Uterus (tissue), 4 donors: ENCODE measurements around the gene THBD. TPM values are rescaled to one million over a fixed set of nuclear protein-coding genes. Genes with fewer than 3 reads are reported as not detected.

Experiments used
- DNase-seq, 2 donors: peaks; one replicate each; pipeline ENCODE4 v3.0.0-alpha.2; 2019 to 2020
- H3K27ac ChIP-seq, 2 donors: fragments of 200-600 bp; sonication (generic); 1 replicate in 1 of 2; 2 replicates in 1 of 2; pipeline ENCODE4 v1.5.1; 2016 to 2018
- H3K27me3 ChIP-seq, 2 donors: fragments of 200-600 bp; sonication (generic); one replicate each; pipeline ENCODE4 v1.5.1; 2018 to 2019; ENCODE audit warnings: control low read depth in 1 of 2
- H3K36me3 ChIP-seq, 2 donors: fragments of 200-600 bp; sonication (generic); one replicate each; pipeline ENCODE4 v1.5.1; 2019; ENCODE audit warnings: control low read depth in 1 of 2
- H3K4me1 ChIP-seq, 2 donors: fragments of 200-600 bp; sonication (generic); one replicate each; pipeline ENCODE4 v1.5.1; 2018 to 2019; ENCODE audit warnings: control low read depth in 1 of 2
- H3K4me3 ChIP-seq, 2 donors: fragments of 200-600 bp; sonication (generic); 1 replicate in 1 of 2; 2 replicates in 1 of 2; pipeline ENCODE4 v1.5.1; 2018 to 2019; ENCODE audit warnings: mild to moderate bottlenecking in 1 of 2
- H3K9me3 ChIP-seq, 2 donors: fragments of 200-600 bp; sonication (generic); one replicate each; pipeline ENCODE4 v1.5.1; 2019; ENCODE audit warnings: control low read depth in 1 of 2
- POLR2A ChIP-seq, 2 donors: fragments of 450-650 bp; IDR thresholded peaks; one replicate each; pipeline ENCODE4 v1.6.1; 2016; ENCODE audit warnings: antibody characterized with exemption in 2 of 2, mild to moderate bottlenecking in 1 of 2, moderate library complexity in 1 of 2
- intact Hi-C: fragments of 100-400 bp; cut with DNase I; formaldehyde crosslinking; loops from one replicate; pipeline ENCODE4 v1.15.1; 2023; ENCODE audit warnings: low total_unique reads
- total RNA-seq, 4 donors: library from RNA; depleted of rRNA in 3 of 4; stranded (reverse); fragments of >200 nt in 3 of 4; gene quantifications; one replicate each; pipeline versions ENCODE4 v1.1.0 to v1.2.4, GENCODE V29; 2014 to 2023
- TF ChIP-seq, protein P1 (sequence below), 4 experiments: fragments of 200-600 bp in 2 of 4; fragments of 450-650 bp in 2 of 4; sonication (generic) in 2 of 4; IDR thresholded peaks; one replicate each; pipeline ENCODE4 v1.5.1; 2016 to 2019; ENCODE audit warnings: antibody characterized with exemption in 4 of 4, mild to moderate bottlenecking in 2 of 4, moderate library complexity in 1 of 4
- donor health status: DM: yes; HTN: yes; CAD: no.

The THBD gene
- total RNA-seq, 4 donors from 2014 or later = 8.6 to 42.6 (median 28.4) TPM

GRCh38 chr20:23024701-23025100 lies 24.8 kb downstream of the THBD start:
- DNase-seq = no peak
- Histone ChIP-seq H3K4me3 (no peak overlapping the region), H3K9me3 (no peaks in the 10 kb centered on the region), H3K27me3 (no peaks in the 10 kb centered on the region), H3K36me3 (no peaks in the 10 kb centered on the region), H3K4me1 (no peaks in the 10 kb centered on the region), H3K27ac (no peak overlapping the region)
- intact Hi-C loops = no loop called here
- TF ChIP-seq, protein P1, sequence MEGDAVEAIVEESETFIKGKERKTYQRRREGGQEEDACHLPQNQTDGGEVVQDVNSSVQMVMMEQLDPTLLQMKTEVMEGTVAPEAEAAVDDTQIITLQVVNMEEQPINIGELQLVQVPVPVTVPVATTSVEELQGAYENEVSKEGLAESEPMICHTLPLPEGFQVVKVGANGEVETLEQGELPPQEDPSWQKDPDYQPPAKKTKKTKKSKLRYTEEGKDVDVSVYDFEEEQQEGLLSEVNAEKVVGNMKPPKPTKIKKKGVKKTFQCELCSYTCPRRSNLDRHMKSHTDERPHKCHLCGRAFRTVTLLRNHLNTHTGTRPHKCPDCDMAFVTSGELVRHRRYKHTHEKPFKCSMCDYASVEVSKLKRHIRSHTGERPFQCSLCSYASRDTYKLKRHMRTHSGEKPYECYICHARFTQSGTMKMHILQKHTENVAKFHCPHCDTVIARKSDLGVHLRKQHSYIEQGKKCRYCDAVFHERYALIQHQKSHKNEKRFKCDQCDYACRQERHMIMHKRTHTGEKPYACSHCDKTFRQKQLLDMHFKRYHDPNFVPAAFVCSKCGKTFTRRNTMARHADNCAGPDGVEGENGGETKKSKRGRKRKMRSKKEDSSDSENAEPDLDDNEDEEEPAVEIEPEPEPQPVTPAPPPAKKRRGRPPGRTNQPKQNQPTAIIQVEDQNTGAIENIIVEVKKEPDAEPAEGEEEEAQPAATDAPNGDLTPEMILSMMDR (IDR thresholded peaks at IDR 0.05) = no peak
- TF ChIP-seq POLR2A (IDR thresholded peaks at IDR 0.05) = no peak

GRCh38 chr20:23023621-23024177 lies 25.8 kb downstream of the THBD start:
- Histone ChIP-seq H3K9me3 (no peaks in the 10 kb centered on the region), H3K4me3 (no peak overlapping the region), H3K4me1 (no peaks in the 10 kb centered on the region), H3K27ac (no peak overlapping the region), H3K27me3 (no peaks in the 10 kb centered on the region), H3K36me3 (no peaks in the 10 kb centered on the region)
- no peak for TF ChIP-seq POLR2A (IDR thresholded peaks at IDR 0.05)
- TF ChIP-seq, protein P1 (IDR thresholded peaks at IDR 0.05) = no peak
- DNase-seq = no peak
- intact Hi-C loops = no loop called here

DNA sequence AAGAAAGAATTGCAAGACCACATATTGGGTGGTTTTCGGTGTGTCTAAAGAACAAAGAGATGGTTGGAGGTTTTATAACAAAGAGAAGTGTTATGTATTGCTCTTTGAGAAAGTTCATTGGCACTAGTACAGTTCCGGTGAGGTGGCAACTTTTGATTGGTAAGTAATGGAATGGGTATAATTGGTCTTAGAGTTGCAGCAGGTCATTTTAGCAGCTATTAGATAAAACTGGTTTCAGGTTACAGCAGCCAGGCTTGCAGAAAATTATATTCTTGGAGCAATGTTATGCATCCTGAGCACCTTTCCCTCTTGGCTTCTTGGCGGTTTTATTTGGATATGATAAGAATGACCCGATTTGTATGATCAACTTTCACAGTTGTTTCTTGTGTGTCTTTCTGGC lies 26.6 kb downstream of the THBD start:
- Histone ChIP-seq H3K36me3 (no peaks in the 10 kb centered on the region), H3K27ac (no peak overlapping the region), H3K4me1 (no peaks in the 10 kb centered on the region), H3K9me3 (no peaks in the 10 kb centered on the region), H3K4me3 (no peak overlapping the region), H3K27me3 (no peaks in the 10 kb centered on the region)
- no peak for DNase-seq
- TF ChIP-seq, protein P1 (IDR thresholded peaks at IDR 0.05) = no peak
- no peak for TF ChIP-seq POLR2A (IDR thresholded peaks at IDR 0.05)
- intact Hi-C loops = no loop called here

GRCh38 chr20:23021951-23022350 lies 27.5 kb downstream of the THBD start:
- Histone ChIP-seq H3K4me3 (no peak overlapping the region), H3K36me3 (no peaks in the 10 kb centered on the region), H3K9me3 (no peaks in the 10 kb centered on the region), H3K27me3 (no peaks in the 10 kb centered on the region), H3K4me1 (no peaks in the 10 kb centered on the region), H3K27ac (no peak overlapping the region)
- TF ChIP-seq POLR2A (IDR thresholded peaks at IDR 0.05) = no peak
- DNase-seq = no peak
- intact Hi-C loops = no loop called here

- intact Hi-C loops = no loop called here
- H3K9me3 ChIP-seq = no peaks in the 10 kb centered on the region
- TF ChIP-seq POLR2A (IDR thresholded peaks at IDR 0.05) = no peak
- TF ChIP-seq, protein P1 (IDR thresholded peaks at IDR 0.05) = no peak
- no peak overlapping the region for H3K4me3 ChIP-seq
- no peak overlapping the region for H3K27ac ChIP-seq
- DNase-seq = no peak
- H3K27me3 ChIP-seq = no peaks in the 10 kb centered on the region
- no peaks in the 10 kb centered on the region for H3K4me1 ChIP-seq
- no peaks in the 10 kb centered on the region for H3K36me3 ChIP-seq
Observed at GRCh38 chr20:23021541-23021940, 27.9 kb downstream of the THBD start.
